Smooth muscle cell (in vitro differentiated cells): Measurements from ENCODE around the gene NUP35. TPM values are rescaled to one million over a fixed set of nuclear protein-coding genes. Genes with fewer than 3 reads are reported as not detected.

Source experiments
- polyA plus RNA-seq: library from polyadenylated mRNA; unstranded; fragments of >200 nt; fragmentation: Nextera tagmentation; extraction: Ambion mirVana; gene quantifications from 2 replicates; pipeline ENCODE4 v1.2.1, GENCODE V29; 2016
- total RNA-seq: library from RNA; depleted of rRNA; stranded (reverse); fragments of >200 nt; gene quantifications from 2 replicates; pipeline ENCODE4 v1.2.3, GENCODE V29; 2014

Gene NUP35
- total and polyA plus RNA-seq, 2 experiments from 2014 or later, result 3.5 to 14.1 TPM

Other genes starting within 250 kb of the NUP35 start
- 209 and 210 TPM in 2 replicates for gene NCKAP1, start 86.0 kb upstream of the NUP35 start, total RNA-seq
- 54.2 and 60.4 TPM in 2 replicates for gene NCKAP1, start 86.0 kb upstream of the NUP35 start, polyA plus RNA-seq
- 1.2 and 1.3 TPM in 2 replicates for gene DUSP19, start 45.7 kb upstream of the NUP35 start, total RNA-seq
- gene DUSP19, start 45.7 kb upstream of the NUP35 start, polyA plus RNA-seq, result 0.47 and 0.70 TPM in 2 replicates